Measurements from ENCODE around the gene PAX7.
"Not testable (repeated sequence)": the region's sequence is repeated elsewhere in the genome, so short reads cannot be mapped to it uniquely, and the experiment has no call there.

Gene PAX7

DNA sequence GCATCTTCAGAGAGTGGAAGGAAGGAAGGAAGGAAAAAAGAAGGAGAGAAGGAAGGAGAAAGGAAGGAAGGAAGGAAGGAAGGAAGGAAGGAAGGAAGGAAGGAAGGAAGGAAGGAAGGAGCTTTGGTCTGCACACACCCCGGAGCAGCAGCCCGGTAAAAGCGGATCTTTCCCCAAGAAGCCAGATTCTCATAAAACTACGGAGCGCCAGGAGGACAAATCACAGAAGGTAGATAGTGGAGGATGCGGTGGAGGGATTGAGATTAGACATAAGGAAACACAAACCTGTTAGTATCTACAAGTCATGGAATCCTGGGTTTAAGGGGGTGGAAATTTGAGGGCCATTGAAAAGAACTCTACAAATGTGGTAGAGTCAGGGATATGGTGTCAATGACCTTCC, 36.7 kb downstream of the PAX7 start:
- DNase-seq = no peak

DNA sequence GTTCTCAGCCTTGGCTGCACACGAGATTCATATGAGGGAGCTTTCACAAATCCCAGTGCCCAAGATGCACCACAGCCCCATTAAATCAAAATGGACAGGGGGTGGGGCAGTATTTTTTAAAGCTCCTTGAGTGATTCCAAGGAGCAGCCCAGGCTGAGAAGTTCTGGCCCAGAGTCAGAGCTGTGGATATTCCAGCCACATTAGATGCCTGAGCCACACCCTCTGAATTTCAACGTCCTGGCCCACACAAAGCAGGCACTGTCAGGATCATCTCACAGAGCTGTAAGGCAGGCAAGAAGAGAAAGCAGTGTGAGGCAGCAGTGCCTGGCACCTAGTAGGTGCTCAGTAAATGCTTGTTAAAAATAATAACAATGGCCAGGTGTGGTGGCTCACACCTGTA, 37.4 kb downstream of the PAX7 start:
- no peak for DNase-seq

DNA sequence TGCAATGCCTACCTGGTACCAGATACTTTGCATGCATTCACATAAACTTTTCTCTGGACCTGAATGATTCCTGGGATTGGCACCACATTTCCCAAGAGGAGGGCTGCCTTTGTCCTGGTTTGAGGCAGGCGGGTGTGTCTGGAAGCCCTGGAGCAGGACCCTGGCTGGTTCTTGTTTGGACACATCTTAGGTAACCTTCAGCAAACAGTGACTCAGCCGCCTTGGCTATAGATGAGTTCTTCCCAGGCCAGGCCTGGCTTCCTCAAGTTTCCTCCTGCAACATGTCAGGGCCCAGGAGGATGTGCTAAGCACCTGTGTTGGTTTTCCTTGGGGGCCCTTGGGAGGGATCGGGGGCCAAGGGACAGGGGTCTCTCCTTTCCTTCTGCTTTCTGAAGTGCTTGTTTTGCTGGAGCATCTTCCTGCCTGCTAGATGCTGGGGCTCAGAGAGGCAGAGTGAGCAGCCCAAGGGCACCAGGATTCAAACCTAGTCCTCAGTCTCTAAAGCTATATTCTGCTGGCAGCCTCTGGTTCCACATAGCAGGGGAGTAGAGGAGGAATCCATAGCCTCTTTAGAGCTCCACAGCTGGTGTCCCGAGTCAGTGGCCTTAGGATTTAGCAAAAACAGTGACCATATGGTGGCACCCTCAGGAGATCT, 38.2 kb downstream of the PAX7 start:
- DNase-seq = no peak

- no peak for DNase-seq
Measured at GRCh38 chr1:18670121-18670867, 39.6 kb downstream of the PAX7 start.

DNA sequence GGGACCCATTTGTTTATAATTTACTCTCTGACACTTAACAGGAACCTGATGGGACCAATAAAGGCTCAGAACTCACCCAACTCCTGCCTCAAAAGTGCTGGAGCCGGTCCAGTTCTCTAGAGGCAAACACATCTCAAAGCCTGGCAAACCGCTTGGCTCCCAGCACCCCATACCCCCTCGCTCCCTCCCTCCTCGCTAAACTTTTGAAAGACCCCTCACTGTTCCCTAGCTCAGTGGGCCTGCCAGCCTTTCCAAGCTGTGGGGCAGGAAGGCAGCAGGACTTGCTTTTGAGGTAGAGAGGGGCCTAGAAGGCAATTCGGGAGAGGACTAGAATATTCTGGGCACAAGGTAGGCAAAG, 40.2 kb downstream of the PAX7 start:
- DNase-seq = no peak

DNA sequence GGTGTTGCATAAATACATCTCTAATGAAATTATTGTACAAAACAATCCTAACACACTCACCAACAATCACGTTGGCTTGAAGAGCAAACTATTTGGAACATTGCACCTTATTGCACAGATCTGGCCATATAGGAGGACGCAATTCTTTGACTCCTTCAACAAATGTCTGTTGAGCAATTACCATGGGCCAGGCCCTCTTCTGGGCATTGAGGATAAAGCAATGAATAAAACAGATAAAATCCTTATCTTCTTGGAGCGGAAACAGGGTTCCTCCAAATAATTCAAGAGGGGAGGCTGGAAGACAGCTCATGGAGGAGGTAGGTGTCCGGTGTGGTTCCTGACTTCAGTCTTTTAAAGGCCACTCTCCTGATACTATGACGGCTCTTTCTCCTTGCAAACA, 43.3 kb downstream of the PAX7 start:
- DNase-seq = no peak

GRCh38 chr1:18676332-18676781, 45.7 kb downstream of the PAX7 start:
- DNase-seq = no peak

GRCh38 chr1:18681423-18681835, 50.8 kb downstream of the PAX7 start:
- no peak for DNase-seq

GRCh38 chr1:18682375-18682774, 51.7 kb downstream of the PAX7 start:
- no peak for DNase-seq

GRCh38 chr1:18684303-18684702, 53.7 kb downstream of the PAX7 start:
- no peak for DNase-seq

- no peak for DNase-seq
Measured at GRCh38 chr1:18686540-18686939, 55.9 kb downstream of the PAX7 start.

GRCh38 chr1:18687273-18687672, 56.6 kb downstream of the PAX7 start:
- DNase-seq = no peak

- no peak for DNase-seq
Measured at GRCh38 chr1:18691648-18692047, 61.0 kb downstream of the PAX7 start.

GRCh38 chr1:18693256-18694098, 62.8 kb downstream of the PAX7 start:
- no peak for DNase-seq

- not testable (repeated sequence) for DNase-seq
Measured at GRCh38 chr1:18694289-18694688, 63.6 kb downstream of the PAX7 start.

DNA sequence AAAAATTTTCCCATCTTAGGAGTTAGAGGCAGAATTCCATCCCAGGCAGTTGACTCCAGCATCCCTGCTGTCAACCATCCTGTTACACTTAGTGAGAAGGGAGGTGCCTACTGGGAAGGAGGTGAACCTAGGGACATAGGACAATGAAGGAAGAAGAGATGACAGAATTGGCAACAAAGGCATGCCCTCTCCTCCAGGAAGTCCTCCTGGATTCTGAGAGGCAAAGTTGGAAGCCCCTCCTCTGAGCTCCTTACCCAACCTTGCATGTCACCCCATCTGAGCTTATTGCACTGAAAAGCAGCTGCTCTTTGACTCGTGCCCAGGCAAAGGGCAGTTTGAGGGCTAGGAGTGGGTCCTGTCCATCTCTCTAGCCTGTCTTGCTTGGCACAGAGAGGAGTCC, 66.9 kb downstream of the PAX7 start:
- DNase-seq = no peak

GRCh38 chr1:18700530-18700929, 69.9 kb downstream of the PAX7 start:
- no peak for DNase-seq

- DNase-seq = no peak
Measured at GRCh38 chr1:18701183-18701582, 70.5 kb downstream of the PAX7 start.

DNA sequence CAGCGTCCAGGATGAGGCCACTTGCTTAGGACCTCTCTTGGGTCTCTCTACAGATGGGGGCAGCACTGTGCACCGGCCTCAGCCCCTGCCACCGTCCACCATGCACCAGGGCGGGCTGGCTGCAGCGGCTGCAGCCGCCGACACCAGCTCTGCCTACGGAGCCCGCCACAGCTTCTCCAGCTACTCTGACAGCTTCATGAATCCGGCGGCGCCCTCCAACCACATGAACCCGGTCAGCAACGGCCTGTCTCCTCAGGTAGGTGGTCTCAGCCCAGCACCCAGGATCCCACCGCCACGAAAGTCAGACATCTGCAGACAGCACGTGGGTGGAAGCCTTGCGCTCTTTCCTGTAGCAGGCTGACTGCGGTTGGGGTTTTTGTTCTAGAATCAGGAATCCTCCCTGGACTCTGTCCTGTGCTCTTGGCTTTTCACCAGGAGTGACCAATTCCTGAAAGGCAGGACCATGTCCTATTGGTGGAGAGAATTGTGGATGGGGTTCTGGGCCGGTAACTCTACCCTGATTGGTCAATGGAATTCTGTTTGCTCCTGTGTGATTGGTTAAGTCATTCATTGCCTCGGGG, 72.5 kb downstream of the PAX7 start:
- DNase-seq = no peak

GRCh38 chr1:18705811-18706210, 75.2 kb downstream of the PAX7 start:
- DNase-seq = no peak

GRCh38 chr1:18707696-18708257, 77.1 kb downstream of the PAX7 start:
- no peak for DNase-seq

- DNase-seq = no peak
Measured at GRCh38 chr1:18710002-18710401, 79.4 kb downstream of the PAX7 start.

DNA sequence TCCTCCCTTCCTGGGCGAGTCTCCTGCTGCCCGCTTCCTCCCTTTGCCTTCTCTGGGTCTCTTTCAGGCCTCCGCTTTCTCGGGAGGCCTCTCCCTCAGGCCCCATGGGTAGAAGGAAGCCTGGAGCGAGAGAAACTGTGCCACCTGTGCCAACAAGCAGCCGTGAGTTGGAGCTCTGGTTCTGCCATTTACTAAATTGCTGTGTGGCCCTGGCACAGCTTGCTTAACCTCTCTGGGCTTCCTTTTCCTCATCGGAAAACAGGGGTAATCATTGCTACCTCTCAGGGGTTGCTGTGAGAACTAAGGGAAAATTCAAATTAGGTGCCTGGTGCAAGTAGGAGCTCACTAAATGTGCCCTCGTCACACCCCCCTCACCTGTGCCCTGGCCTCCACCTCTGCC, 80.4 kb downstream of the PAX7 start:
- no peak for DNase-seq

Measured in CD4-positive, alpha-beta T cell treated with Interleukin-15 for 1 hour (primary cell).